Skeletal muscle cell (primary cell): Measurements from ENCODE around the gene ENAH.
"Not testable (repeated sequence)": the region's sequence is repeated elsewhere in the genome, so short reads cannot be mapped to it uniquely, and the experiment has no call there.

ENCODE experiments used
- DNase-seq: peaks from one replicate; pipeline ENCODE4 v3.0.0-alpha.2; 2010; ENCODE audit warnings: low read depth
- H3K4me3 ChIP-seq: 2 replicates; pipeline ENCODE4 v1.5.1; 2011; ENCODE audit warnings: low read depth, mild to moderate bottlenecking, control low read depth, low read length, moderate library complexity

Gene ENAH

DNA sequence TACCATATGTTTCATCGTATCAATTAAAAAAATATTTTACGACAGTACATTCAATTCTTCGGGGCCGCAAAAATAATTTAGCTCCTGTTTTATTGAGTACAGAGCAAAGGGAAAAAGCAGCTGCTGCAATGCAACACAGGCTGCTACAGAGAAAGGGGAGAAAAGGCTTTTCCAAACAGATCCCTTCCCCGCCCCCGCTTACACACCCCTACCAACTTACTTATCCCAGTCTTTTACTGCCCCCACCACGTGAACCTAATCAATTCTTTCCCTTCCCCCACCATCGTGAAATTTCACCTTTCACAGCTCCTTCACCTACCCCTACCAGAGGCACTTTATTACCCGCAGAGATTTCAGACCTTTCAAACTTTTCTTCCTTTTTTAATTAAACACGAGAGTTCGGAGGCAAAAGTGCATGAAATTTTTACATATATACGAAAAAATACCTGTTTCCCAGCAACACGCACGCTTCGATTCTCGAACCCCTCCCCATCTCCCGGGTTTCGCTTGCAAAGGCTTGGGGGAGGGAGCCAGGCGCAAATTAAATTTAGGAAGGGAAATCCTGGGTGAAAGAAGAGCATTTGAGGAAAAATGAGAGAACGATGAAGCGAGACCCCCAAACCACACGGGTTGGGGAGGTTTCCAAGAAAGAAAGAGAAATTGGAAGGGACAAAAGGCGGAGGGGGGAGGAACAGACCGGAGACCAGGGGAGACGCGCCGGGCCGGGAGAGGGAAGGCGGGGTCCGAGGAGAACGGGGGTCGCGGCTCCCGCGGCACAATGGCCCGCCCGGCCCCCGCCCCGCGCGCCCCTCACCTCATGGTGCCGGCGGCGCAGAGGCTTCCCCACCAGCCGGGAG lies 823 bp downstream of the ENAH start:
- peak overlapping the region; percentile 97 for H3K4me3 ChIP-seq
- no peak for DNase-seq

DNA sequence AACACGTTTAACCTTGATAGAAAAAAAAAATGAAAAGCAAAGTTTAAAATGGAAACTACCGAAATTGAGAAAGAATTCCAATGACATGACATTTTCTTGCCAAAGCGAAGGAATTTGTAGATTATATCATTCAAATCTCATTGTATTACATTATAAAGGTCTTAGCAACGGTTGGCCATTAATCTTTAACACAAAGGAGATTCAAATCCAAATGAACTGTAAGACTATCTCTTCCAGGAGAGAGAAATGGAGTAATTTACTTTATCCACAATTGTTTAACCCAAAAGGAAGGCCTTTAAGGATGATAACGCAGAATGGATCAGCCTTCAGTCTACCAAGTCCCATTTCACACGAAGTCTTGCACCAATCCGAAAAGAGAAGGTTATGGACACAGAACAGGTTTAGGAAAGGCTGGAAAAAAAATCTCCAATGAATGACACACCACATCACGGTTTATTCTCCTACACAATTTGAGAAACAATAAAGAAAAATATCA lies 1.5 kb downstream of the ENAH start:
- H3K4me3 ChIP-seq: peak overlapping the region; percentile 97
- DNase-seq: no peak

DNA sequence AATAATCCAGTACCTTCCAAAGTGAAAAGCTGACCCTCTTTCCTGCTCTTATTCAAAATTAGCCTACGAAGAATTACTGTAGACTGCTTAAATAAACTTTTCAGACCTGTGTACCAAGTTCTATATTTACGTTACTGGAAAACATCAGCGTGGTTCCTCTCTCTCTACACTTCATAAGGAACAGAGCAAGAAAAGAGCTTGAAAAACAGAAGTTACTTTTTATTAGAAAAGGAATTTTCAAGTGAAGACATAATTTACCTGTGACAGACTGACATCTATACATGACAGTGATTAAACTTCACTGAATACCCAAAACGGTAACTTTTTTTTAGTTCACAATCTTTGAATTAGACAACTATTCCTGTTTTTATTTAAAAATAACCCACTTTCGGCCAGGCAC lies 2.7 kb downstream of the ENAH start:
- peak overlapping the region; percentile 10 for H3K4me3 ChIP-seq
- DNase-seq: no peak

DNA sequence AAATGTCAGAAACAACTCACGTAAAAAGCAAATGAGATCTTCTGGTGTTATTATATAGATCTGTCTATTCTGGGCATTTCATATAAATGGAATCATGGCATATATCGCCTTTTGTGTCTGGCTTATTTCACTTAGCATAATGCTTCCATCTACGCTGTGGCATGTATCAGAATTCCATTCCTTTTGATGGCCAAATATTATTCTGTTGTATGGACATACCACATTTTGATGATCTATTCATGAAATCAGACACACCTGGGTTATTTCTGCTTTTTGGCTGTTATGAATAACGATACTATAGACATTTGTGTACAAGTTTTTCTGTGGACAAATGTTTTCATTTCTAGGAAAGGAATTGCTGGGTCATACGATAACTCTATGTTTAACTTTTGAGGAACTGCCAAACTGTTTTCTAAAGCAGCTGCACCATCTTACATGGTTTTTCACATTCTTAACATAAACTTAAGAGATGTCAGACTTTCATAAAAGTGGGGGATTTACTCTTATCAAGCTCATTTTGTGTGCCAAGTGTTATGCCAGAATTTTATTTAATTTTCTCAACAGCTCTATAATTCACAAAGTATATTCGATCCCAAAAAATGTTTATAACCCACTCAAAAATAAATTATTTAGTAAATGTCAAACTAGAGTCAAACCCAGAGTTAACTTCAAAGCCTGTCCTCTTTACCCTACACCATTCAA lies 7.6 kb downstream of the ENAH start:
- no peak overlapping the region for H3K4me3 ChIP-seq
- no peak for DNase-seq

DNA sequence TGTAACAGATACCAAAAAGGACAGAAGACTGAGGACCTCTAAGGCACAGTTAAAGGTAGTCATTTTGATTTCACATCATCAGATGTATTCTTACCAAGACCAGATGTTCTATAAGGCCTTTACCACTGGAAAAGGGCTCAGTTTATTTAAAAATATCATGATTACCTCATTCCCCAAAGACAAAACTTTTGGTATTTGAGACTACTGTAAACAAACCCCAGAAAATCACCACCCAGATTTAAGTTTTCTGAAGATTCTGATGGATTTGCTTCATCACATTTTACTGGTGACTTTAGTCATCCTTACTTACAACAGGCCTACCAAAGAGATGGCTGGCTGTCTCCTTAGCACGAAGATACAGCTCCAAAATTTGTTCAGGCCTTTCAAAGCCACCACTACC lies 8.3 kb downstream of the ENAH start:
- no peak overlapping the region for H3K4me3 ChIP-seq
- DNase-seq: no peak

DNA sequence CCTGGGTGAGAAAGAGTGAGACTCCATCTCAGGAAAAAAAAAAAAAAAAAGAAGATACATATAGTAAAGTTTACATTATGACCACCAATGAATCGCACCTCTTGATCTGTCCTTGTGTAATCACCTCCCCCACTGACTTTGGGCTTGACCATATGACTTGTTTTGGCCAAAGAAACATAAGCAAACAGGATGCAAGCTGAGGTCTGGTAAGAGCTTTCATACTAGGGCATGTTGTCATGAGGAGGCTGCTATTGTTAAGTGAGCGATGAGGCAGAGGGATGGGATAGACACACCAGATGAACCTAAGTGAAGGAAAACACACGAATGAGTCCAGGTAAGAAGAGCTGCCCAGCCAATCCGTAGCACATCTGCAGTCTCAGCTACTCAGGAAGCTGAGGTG lies 10.7 kb downstream of the ENAH start:
- no peak overlapping the region for H3K4me3 ChIP-seq
- DNase-seq: no peak

DNA sequence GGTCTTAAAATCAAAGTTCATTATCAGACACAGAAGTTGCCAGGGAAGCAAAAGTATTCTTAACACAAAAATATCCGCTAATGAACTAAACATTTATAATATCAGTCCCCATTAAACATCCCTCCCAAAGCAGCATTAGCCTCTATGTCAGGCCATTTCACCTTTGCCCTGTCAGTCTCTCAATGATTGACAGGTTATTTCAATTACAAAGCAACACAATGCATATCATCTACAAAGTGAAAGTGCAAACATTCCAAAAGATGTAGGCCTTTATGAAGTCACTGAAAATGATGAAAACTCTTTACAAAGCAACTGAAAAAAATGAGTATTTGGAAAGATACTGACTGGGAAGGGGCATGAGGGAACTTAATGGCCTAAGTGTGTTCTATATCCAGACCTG lies 14.1 kb downstream of the ENAH start:
- DNase-seq: no peak
- H3K4me3 ChIP-seq: no peak overlapping the region

DNA sequence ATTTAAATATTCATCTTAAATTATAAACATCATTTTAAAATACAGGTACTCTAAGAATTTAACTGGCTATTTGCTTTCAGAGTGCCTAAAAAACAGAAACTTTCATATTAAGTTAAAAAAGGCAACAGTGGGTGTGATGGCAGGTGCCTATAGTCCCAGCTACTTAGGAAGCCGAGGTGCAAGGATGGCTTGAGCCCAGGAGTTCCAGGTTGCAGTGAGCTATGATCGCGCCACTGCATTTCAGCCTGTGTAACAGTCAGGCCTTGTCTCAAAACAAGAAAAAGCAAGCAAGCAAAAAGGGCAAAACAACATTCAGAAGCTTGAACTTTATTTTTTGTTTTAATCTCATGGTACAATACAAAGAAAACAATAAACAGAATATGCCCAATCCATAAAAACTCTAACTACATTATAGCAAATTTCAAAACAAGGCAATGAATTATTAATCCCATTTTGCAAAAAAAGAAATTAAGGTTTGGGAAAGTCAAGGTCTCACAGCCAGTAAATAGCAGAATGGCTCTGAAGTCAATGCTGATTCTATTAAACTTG lies 15.2 kb downstream of the ENAH start:
- DNase-seq: no peak
- H3K4me3 ChIP-seq: no peak overlapping the region

DNA sequence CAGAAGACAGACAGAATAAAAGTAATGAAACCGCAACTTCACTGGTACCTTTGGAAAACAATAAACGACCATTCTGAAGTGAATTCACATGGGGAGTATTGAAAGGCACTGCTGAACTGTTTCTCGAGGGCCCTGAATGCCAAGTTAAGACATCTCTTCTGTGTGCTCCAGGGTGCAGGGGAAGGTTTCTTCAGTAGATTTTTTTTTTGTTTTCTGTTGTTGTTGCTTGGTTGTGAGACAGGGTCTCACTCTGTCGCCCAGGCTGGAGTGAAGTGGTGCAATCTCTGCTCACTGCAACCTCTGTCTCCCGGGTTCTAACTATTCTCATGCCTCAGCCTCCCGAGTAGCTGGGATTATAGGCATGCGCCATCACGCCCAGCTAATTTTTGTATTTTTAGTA lies 15.9 kb downstream of the ENAH start:
- H3K4me3 ChIP-seq, DNase-seq: not testable (repeated sequence)

DNA sequence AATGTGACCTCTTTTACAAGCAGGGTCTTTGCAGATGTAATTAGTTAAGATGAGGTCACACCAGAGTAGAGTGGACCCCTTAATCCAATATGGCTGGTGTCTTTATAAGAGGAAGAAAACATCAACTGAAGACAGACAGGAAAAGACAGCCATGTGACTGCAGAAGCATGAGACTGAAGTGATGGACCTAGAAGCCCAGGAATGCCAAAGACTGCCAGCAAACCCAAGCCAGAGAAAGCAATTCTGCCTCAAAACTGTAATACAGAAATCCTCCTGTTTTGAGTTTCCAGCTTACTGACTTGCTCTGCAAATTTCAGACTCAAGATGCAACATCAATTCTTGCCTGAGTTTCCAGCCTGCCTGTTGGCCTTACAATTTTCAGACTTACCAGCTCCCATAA lies 17.3 kb downstream of the ENAH start:
- no peak for DNase-seq
- no peak overlapping the region for H3K4me3 ChIP-seq

DNA sequence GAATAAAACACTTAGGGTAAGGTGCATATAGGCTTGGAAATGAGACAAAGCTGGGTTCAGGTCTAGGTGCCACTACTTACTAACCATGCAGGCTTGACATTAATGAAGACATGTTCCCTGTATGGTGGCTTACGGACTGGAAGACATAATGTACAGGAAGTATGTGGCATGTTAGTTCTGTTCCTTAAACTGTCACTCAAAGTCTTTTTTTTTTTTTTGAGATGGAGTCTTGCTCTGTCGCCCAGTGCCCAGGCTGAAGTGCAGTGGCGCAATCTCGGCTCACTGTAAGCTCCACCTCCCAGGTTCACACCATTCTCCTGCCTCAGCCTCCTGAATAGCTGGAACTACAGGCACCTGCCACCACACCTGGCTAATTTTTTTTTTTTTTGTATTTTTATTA lies 20.1 kb downstream of the ENAH start:
- not testable (repeated sequence) for H3K4me3 ChIP-seq, DNase-seq

DNA sequence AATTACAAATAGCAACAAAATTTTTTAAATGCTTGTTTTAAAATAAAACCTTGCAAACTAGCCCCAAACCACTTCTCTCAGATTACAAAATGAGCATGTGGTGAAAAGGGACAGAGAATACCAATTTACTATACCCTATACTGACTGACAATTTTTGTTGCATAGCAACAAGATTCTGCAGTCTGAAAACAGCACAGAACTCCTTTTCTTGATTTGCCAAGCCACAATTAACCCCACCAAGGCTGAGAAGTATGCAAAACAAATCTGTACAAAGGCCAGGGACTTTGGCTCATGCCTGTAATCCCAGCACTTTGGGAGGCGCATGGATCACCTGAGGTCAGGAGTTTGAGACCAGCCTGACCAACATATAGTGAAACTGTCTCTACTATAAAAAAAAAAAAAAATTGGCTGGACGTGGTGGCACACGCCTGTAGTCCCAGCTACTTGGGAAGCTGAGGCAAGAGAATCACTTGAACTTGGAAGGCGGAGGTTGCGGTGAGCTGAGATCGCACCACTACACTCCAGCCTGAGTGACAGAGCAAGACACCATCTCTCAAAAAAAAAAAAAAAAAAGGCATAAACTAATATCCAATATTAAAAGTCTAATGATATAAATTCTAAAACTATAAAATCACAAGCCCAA lies 21.8 kb downstream of the ENAH start:
- no peak overlapping the region for H3K4me3 ChIP-seq
- DNase-seq: no peak

DNA sequence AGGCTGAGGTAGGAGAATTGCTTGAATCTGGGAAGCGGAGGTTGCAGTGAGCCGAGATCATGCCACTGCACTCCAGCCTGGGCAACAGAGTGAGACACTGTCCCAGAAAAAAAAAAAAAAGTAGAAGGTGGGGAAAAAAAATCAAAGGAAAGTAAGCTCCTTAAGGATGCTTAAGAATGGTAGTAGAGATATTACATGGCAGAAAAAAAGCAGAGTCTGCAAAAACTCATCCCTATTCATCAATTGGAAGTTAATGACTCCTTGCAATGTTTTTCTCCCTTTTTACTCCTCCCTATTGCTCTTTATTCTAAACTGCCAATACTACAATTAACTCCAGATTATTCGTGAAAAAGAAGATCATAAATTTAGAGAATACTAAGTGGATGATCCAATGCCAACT lies 23.4 kb downstream of the ENAH start:
- DNase-seq: no peak
- H3K4me3 ChIP-seq: no peak overlapping the region

DNA sequence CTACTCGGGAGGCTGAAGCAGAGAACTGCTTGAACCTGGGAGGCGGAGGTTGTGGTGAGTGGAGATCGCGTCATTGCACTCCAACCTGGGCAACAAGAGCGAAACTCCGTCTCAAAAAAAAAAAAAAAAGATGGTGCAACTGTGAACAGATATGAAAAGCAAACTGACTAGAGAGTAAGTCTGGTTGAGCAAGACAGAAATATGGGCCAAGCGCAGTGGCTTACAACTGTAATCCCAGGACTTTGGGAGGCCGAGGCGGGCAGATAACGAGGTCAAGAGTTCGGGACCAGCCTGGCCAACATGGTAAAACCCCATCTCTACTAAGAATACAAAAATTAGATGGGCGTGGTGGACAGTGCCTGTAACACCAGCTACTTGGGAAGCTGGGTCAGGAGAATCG lies 24.1 kb downstream of the ENAH start:
- H3K4me3 ChIP-seq, DNase-seq: not testable (repeated sequence)

DNA sequence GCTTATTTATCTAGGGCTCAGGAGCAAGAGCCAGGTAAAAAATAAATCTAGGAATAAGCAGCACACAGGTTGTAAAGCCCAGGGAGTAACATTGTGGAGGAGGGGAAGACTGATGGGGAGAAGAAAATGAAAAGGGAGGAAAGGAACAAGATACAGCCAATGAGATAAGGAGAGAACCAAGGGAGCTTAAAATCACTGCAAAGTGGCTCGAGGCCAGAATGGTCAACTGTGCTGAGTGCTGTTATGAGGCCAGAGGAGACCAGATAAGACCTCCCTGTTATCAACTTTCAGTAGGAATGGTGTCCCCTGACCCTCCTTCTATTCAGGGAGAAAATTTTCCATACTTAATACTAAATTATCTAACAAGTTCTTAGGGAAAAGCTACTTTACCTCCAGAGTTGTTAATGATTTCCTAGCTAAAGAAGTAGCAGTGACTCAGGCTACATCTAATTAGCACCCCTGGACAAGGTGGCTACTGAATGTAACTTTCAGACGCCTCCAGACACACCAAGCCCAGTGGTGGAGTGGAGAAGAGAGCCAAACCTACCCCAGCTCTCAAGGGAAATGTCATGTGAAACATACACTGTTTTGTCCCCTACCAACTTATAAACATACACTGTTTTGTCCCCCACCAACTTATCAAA lies 25.5 kb downstream of the ENAH start:
- no peak for DNase-seq
- no peak overlapping the region for H3K4me3 ChIP-seq

DNA sequence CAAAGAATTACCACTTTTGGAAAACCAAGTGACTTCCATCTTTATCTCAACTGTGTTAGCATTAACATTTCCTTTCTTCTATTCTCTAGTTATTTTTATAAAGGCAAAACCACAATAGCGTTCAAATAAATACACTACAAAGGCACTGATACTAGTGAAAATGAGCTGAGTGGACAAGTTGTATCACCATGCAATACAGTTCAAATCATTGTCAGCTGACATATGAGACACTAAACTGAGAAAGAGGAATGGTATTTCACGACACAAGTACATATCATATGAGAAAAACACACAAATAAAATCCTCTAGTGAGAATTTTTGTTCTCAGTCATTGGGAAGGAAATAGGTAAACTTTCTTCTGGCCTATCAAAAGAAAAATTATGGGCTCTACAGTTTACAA lies 26.2 kb downstream of the ENAH start:
- H3K4me3 ChIP-seq: no peak overlapping the region

DNA sequence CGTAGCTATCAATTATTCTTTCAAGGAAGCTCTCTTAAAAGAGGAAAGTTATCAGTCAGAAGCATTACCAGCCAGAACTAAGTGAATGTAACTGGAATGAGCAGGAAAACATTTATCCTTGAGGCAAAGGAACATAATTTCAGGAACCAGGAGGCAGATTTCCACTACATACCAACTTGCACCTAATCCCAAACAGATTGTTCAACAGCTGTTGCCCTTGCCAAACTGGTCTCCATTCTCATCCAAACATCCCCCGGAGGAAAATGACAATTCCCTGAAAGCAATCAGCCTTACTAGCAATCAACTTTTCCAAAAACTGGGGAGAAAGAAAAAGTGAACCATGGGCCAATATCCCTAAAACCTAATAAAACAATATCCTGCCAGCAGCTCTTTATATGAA lies 35.0 kb downstream of the ENAH start:
- DNase-seq: no peak
- H3K4me3 ChIP-seq: no peak overlapping the region

More for the DNA sequence above, 26.2 kb downstream of the ENAH start:
- no peak for DNase-seq

DNA sequence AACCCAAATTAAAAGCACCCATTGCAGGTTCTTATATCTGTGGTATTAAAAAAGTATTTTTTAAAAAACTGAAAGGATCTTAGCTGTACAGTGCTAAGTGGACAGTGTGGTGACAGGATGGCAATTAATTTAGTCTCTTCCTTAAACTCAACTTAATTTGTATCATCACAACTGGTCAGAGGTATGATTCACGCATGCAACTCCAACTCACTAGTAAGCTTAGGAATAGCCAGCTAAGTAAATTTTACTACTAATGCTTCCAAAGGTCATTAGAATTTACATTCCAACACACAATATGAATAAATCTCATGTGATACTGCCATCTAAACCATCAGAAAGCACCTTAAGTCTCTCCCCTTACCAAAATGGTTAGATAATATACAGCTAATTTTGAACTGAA lies 35.4 kb downstream of the ENAH start:
- H3K4me3 ChIP-seq: no peak overlapping the region
- no peak for DNase-seq

DNA sequence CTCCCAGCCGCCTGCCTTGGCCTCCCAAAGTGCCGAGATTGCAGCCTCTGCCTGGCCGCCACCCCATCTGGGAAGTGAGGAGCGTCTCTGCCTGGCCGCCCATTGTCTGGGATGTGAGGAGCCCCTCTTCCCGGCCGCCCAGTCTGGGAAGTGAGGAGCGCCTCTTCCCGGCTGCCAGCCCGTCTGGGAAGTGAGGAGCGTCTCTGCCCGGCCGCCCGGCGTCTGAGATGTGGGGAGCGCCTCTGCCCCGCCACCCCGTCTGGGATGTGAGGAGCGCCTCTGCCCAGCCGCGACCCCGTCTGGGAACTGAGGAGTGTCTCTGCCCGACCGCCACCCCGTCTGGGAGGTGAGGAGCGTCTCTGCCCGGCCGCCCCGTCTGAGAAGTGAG lies 37.5 kb downstream of the ENAH start:
- not testable (repeated sequence) for DNase-seq, H3K4me3 ChIP-seq

DNA sequence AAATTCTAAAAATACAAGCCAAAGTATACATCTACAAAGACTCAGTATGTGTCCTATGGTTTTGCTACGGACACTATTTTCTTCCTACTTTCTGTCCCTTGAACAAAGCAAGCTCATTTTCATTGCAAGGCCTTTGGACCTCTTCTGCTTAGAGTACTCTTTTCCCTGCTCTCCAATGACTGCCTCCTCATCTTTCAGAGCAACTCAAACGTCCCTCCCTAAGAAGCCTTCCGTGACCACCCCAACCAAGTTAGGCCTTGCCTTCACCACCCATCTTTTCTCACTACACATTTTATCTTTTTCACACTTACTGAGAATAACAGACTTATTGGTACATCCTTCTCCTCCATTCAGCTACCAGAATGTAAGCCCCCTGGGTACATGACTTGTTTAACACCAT lies 39.9 kb downstream of the ENAH start:
- DNase-seq: no peak

More for the DNA sequence above, 39.9 kb downstream of the ENAH start:
- H3K4me3 ChIP-seq: no peak overlapping the region
